Ovary (tissue), 3 donors: ENCODE data around the gene ICE2.

ENCODE experiments used
- POLR2A ChIP-seq: fragments of 450-650 bp; IDR thresholded peaks from one replicate; pipeline ENCODE4 v1.6.1; 2017; ENCODE audit warnings: antibody characterized with exemption, mild to moderate bottlenecking, moderate library complexity
- TF ChIP-seq, protein P1 (sequence below), 3 donors: fragments of 450-650 bp in 2 of 3; fragments of 200-600 bp in 1 of 3; IDR thresholded peaks; one replicate each; pipeline versions ENCODE4 v1.5.1 to v1.8.0; 2016 to 2022; ENCODE audit warnings: antibody characterized with exemption in 3 of 3, mild to moderate bottlenecking in 1 of 3
- donor health status: DM: no; HTN: no; CAD: no.

DNA sequence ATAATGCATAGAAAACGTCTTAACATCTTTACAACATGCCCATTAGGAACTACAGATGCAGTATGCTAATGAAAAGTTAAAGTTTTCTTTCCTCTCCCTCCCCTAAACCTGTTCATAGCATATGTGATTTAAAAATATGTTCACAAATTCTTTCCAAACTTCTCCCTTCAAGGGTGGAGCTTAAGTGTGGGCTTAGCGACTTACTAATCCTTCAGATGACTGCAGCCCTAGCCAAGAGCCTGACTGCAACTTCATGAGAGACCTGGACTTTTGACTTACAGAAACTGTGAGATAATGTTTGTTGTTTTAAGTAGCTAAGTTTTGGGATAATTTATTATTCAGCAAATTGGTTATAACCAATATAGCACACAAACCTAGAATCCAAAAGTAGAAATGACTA lies 59.2 kb downstream of the ICE2 start:
- TF ChIP-seq, protein P1, sequence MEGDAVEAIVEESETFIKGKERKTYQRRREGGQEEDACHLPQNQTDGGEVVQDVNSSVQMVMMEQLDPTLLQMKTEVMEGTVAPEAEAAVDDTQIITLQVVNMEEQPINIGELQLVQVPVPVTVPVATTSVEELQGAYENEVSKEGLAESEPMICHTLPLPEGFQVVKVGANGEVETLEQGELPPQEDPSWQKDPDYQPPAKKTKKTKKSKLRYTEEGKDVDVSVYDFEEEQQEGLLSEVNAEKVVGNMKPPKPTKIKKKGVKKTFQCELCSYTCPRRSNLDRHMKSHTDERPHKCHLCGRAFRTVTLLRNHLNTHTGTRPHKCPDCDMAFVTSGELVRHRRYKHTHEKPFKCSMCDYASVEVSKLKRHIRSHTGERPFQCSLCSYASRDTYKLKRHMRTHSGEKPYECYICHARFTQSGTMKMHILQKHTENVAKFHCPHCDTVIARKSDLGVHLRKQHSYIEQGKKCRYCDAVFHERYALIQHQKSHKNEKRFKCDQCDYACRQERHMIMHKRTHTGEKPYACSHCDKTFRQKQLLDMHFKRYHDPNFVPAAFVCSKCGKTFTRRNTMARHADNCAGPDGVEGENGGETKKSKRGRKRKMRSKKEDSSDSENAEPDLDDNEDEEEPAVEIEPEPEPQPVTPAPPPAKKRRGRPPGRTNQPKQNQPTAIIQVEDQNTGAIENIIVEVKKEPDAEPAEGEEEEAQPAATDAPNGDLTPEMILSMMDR (IDR thresholded peaks at IDR 0.05), result no peak
- TF ChIP-seq POLR2A, result no peak
